CD4-positive, alpha-beta T cell (primary cell): Measurements from ENCODE around the gene KPNB1. TPM values are rescaled to one million over a fixed set of nuclear protein-coding genes. Genes with fewer than 3 reads are reported as not detected.

ENCODE experiments used
- ATAC-seq: fragments of 200-7000 bp; cut with Tn5 transposase; one replicate; pipeline ENCODE4 v1.10.0; 2022; ENCODE audit warnings: mild to moderate bottlenecking; ENCODE audit not compliant: poor library complexity
- CTCF ChIA-PET: fragments of 350-600 bp; sonication (Branson Sonifier 250); formaldehyde crosslinking; loops from one replicate; lab custom pipeline; 2021; ENCODE audit warnings: antibody characterized with exemption, inconsistent platforms; lab: Charles Lee
- POLR2A ChIA-PET: fragments of 350-600 bp; sonication (Branson Sonifier 250); formaldehyde crosslinking; loops from one replicate; lab custom pipeline; 2021; ENCODE audit warnings: antibody characterized with exemption, inconsistent platforms; lab: Charles Lee
- DNase-seq, 14 experiments: peaks; one replicate each; pipeline ENCODE4 v3.0.0-alpha.2; 2013 to 2020; ENCODE audit warnings: mixed read lengths in 2 of 14
- H3K27ac ChIP-seq, 2 donors: one replicate each; pipeline versions ENCODE4 v1.5.1 to v1.7.0; 2013; ENCODE audit warnings: low read length in 2 of 2, low read depth in 1 of 2, mild to moderate bottlenecking in 1 of 2
- H3K27me3 ChIP-seq, 2 experiments: 1 replicate in 1 of 2; 2 replicates in 1 of 2; pipeline versions ENCODE4 v1.6.1 to v1.7.0; 2013; ENCODE audit warnings: low read length in 2 of 2, control low read depth in 1 of 2, mild to moderate bottlenecking in 1 of 2, moderate library complexity in 1 of 2; ENCODE audit not compliant: insufficient read depth in 2 of 2, control insufficient read depth in 1 of 2
- H3K36me3 ChIP-seq: one replicate; pipeline ENCODE4 v1.6.1; 2013; ENCODE audit warnings: low read length, control low read depth; ENCODE audit not compliant: insufficient read depth
- H3K4me1 ChIP-seq: one replicate; pipeline ENCODE4 v1.6.1; 2013; ENCODE audit warnings: low read length, control low read depth; ENCODE audit not compliant: insufficient read depth
- H3K4me3 ChIP-seq: one replicate; pipeline ENCODE4 v1.5.1; 2013; ENCODE audit warnings: mild to moderate bottlenecking, low read length, moderate library complexity
- H3K9me3 ChIP-seq, 2 experiments: 1 replicate in 1 of 2; 2 replicates in 1 of 2; pipeline versions ENCODE4 v1.6.1 to v1.7.0; 2013; ENCODE audit warnings: low read length in 2 of 2, mild to moderate bottlenecking in 2 of 2, control low read depth in 1 of 2, moderate library complexity in 1 of 2; ENCODE audit not compliant: control insufficient read depth in 1 of 2, insufficient read depth in 1 of 2
- H3K27ac Mint-ChIP-seq: one replicate; pipeline ENCODE4 v1.8.0; 2020; ENCODE audit warnings: mixed read lengths
- H3K27me3 Mint-ChIP-seq: one replicate; pipeline ENCODE4 v1.8.0; 2021; ENCODE audit warnings: mixed read lengths
- H3K36me3 Mint-ChIP-seq: one replicate; pipeline ENCODE4 v1.8.0; 2021; ENCODE audit warnings: low read depth, mixed read lengths
- H3K4me1 Mint-ChIP-seq: one replicate; pipeline ENCODE4 v1.8.0; 2021; ENCODE audit warnings: low read depth, mixed read lengths
- H3K4me3 Mint-ChIP-seq: one replicate; pipeline ENCODE4 v1.8.0; 2020; ENCODE audit warnings: mild to moderate bottlenecking, mixed read lengths
- H3K9me3 Mint-ChIP-seq: one replicate; pipeline ENCODE4 v1.8.0; 2020; ENCODE audit warnings: mixed read lengths
- intact Hi-C, 2 experiments: fragments of 100-400 bp; cut with DNase I in 1 of 2; cut with micrococcal nuclease in 1 of 2; formaldehyde crosslinking; loops; one replicate each; pipeline versions ENCODE4 v1.15.1 to v1.9.0; 2023 to 2025; cut with DNase I, micrococcal nuclease
- total RNA-seq, 174 experiments: library from RNA in 2 of 174; stranded (reverse) in 2 of 174; gene quantifications; one replicate each; pipeline ENCODE4 v1.2.3 and lab custom pipeline; 2021 to 2026
- TF ChIP-seq, protein P1 (sequence below): fragments of 200-600 bp; IDR thresholded peaks from one replicate; pipeline ENCODE4 v1.8.0; 2022; ENCODE audit warnings: antibody characterized with exemption, mild to moderate bottlenecking

Gene KPNB1
- total RNA-seq, 2 experiments from 2014 or later: 145 to 151 TPM

DNA sequence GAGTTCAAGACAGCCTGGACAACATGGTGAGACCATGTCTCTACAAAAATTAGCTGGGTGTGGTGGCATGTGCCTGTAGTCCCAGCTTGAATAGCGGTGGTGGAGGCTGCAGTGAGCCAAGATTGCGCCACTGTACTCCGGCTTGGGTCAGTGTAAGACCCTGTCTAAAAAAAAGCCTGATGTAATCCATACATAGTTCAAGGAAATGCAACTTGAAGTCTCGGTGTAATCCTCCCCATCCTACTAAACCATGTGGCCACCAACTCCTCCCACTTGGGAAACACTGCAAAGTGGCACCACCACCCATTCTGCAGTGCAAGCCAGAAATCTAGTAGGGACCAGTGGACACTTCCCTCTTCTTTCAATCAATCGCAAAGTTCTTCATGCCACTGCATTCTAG lies 5.4 kb upstream of the KPNB1 start:
- CTCF ChIA-PET: interaction anchor here (1.5 kb wide), 1 partner anchor 20 kb away, joined by 5 read pairs; no protein-coding TSS in a partner anchor
- Histone ChIP-seq H3K9me3 (no peaks in the 10 kb centered on the region), H3K27me3 (no peaks in the 10 kb centered on the region), H3K27ac (no peak overlapping the region), H3K4me1 (peaks cover 22% of the 10 kb centered on the region), H3K36me3 (no peaks in the 10 kb centered on the region), H3K4me3 (no peak overlapping the region)
- DNase-seq: no peak
- intact Hi-C loops: no loop called here
- no peak for ATAC-seq
- POLR2A ChIA-PET: no interaction called here
- TF ChIP-seq, protein P1, sequence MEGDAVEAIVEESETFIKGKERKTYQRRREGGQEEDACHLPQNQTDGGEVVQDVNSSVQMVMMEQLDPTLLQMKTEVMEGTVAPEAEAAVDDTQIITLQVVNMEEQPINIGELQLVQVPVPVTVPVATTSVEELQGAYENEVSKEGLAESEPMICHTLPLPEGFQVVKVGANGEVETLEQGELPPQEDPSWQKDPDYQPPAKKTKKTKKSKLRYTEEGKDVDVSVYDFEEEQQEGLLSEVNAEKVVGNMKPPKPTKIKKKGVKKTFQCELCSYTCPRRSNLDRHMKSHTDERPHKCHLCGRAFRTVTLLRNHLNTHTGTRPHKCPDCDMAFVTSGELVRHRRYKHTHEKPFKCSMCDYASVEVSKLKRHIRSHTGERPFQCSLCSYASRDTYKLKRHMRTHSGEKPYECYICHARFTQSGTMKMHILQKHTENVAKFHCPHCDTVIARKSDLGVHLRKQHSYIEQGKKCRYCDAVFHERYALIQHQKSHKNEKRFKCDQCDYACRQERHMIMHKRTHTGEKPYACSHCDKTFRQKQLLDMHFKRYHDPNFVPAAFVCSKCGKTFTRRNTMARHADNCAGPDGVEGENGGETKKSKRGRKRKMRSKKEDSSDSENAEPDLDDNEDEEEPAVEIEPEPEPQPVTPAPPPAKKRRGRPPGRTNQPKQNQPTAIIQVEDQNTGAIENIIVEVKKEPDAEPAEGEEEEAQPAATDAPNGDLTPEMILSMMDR: no peak
- H3K4me1 Mint-ChIP-seq: peaks cover 13% of the 10 kb centered on the region
- H3K36me3 Mint-ChIP-seq: peaks cover 3% of the 10 kb centered on the region
- H3K27ac Mint-ChIP-seq: no peak overlapping the region
- no peaks in the 10 kb centered on the region for H3K9me3 Mint-ChIP-seq
- no peak overlapping the region for H3K4me3 Mint-ChIP-seq
- no peaks in the 10 kb centered on the region for H3K27me3 Mint-ChIP-seq

DNA sequence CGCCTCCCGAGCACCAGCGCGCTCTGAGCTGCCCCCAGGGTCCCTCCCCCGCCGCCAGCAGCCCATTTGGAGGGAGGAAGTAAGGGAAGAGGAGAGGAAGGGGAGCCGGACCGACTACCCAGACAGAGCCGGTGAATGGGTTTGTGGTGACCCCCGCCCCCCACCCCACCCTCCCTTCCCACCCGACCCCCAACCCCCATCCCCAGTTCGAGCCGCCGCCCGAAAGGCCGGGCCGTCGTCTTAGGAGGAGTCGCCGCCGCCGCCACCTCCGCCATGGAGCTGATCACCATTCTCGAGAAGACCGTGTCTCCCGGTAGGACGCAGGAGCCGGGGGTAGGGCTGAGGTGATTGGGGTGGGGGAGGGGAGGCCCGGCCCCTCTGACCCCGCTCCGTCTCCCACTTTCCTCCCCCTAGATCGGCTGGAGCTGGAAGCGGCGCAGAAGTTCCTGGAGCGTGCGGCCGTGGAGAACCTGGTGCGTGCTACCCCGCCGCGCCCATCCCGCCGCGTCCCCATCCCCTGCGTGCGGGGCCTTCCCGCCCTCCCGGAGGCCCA lies 329 bp downstream of the KPNB1 start:
- peak in 4 of 14 experiments; percentile 35 to 82 (median 60) for DNase-seq
- peaks cover 53% of the 10 kb centered on the region for H3K4me1 ChIP-seq
- intact Hi-C loops: loop anchor here (1.0 to 5.0 kb wide), 4 partner anchors 10 to 397 kb away; partner anchors contain the start of genes CDK5RAP3 (in 1 of the 2), NFE2L1 (in 1 of the 2) and SP2 (in 1 of the 2)
- peak overlapping the region; percentile 81 to 84 for H3K27ac ChIP-seq
- no peaks in the 10 kb centered on the region for H3K27me3 Mint-ChIP-seq
- peak overlapping the region; percentile 100 for H3K4me3 Mint-ChIP-seq
- peaks cover 57% of the 10 kb centered on the region for H3K4me1 Mint-ChIP-seq
- H3K36me3 Mint-ChIP-seq: peaks cover 52% of the 10 kb centered on the region
- H3K27me3 ChIP-seq: no peaks in the 10 kb centered on the region
- POLR2A ChIA-PET: interaction anchor here (0.7 to 5.3 kb wide), 29 partner anchors 9 to 461 kb away, joined by 3 to 62 read pairs (median 7); partner anchors contain the start of genes CDC27, CDK5RAP3, EFCAB13 and LRRC46
- ATAC-seq: peak; percentile 9
- CTCF ChIA-PET: interaction anchor here (0.6 to 3.0 kb wide), 7 partner anchors 14 to 511 kb away, joined by 3 to 8 read pairs (median 3); partner anchors contain the start of genes OSBPL7 and TBX21
- H3K9me3 Mint-ChIP-seq: no peaks in the 10 kb centered on the region
- H3K27ac Mint-ChIP-seq: peak overlapping the region; percentile 94
- TF ChIP-seq, protein P1: no peak
- peak overlapping the region; percentile 75 for H3K4me3 ChIP-seq
- H3K9me3 ChIP-seq: no peaks in the 10 kb centered on the region
- H3K36me3 ChIP-seq: peaks cover 35% of the 10 kb centered on the region

- Histone ChIP-seq H3K4me1 (peaks cover 57% of the 10 kb centered on the region), H3K27me3 (no peaks in the 10 kb centered on the region), H3K9me3 (no peaks in the 10 kb centered on the region), H3K4me3 (peak overlapping the region; percentile 75), H3K36me3 (peaks cover 43% of the 10 kb centered on the region), H3K27ac (peak overlapping the region; percentile 74 to 80)
- H3K9me3 Mint-ChIP-seq: no peaks in the 10 kb centered on the region
- intact Hi-C loops: loop anchor here (1.0 to 5.0 kb wide), 4 partner anchors 9 to 396 kb away; partner anchors contain the start of genes CDK5RAP3 (in 1 of the 2), NFE2L1 (in 1 of the 2) and SP2 (in 1 of the 2)
- POLR2A ChIA-PET: interaction anchor here (0.7 to 5.3 kb wide), 20 partner anchors 8 to 462 kb away, joined by 3 to 62 read pairs (median 7); partner anchors contain the start of genes CDC27, CDK5RAP3, EFCAB13 and LRRC46
- TF ChIP-seq, protein P1: no peak
- peak; percentile 75 to 96 (median 90) for DNase-seq
- CTCF ChIA-PET: interaction anchor here (0.6 to 3.0 kb wide), 5 partner anchors 14 to 512 kb away, joined by 3 to 8 read pairs (median 3); partner anchors contain the start of genes OSBPL7 and TBX21
- no peaks in the 10 kb centered on the region for H3K27me3 Mint-ChIP-seq
- peak overlapping the region; percentile 94 for H3K27ac Mint-ChIP-seq
- peak; percentile 53 for ATAC-seq
- peaks cover 60% of the 10 kb centered on the region for H3K36me3 Mint-ChIP-seq
- peak overlapping the region; percentile 89 for H3K4me3 Mint-ChIP-seq
- peaks cover 65% of the 10 kb centered on the region for H3K4me1 Mint-ChIP-seq
Measured at GRCh38 chr17:47650525-47651522, 1.1 kb downstream of the KPNB1 start.
